HG02973 (cell line): ENCODE results near the gene PRXL2A.

ENCODE experiments used
- ATAC-seq: cut with Tn5 transposase; IDR thresholded peaks from one replicate; pipeline ENCODE4 v1.9.1; 2021; ENCODE audit warnings: moderate library complexity; ENCODE audit not compliant: unreplicated experiment

Gene PRXL2A

DNA sequence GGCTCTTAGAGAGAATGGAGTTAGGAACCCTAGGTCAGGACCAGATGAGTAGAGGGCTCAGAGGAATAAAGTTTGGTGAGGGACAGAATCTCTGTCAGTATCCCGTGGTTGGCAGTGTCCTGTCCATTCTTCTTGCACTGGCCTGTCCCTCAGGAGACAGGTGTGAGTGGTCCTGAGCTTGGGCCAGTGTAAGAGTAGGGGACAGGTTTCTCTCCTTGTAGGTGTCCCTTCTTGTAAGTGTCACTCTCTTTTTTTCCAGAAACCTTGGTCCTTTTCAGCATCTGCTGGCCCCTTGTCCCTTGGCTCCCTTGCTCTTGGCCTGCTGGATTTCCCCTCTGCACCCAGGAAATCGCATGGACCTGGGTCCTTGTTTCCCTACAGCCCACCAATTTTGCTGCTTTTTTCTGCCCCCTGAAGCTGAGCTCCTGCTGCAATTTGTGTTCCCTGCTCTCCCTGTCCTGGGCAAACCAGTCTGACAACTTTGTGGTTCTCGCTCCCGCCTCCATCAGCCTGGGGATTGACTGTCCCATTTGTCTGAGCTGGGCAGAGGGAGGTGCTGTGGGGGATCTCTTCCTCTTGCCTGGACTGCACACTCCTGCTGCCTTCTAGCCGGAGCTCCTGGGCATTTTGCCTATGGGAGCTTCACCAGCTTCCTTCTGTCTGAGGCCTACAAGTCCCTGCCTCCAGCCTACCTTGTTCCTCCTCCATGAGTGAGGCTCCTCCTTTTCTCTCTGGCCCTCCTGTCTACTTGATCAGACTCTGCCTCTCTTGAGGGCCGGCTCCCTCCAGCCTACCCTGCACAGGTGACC is 52.3 kb downstream of the PRXL2A start:
- no peak for ATAC-seq

- ATAC-seq: no peak
Measured at GRCh38 chr10:80461208-80462183, 53.1 kb downstream of the PRXL2A start.

GRCh38 chr10:80462299-80462980 is 54.1 kb downstream of the PRXL2A start:
- no peak for ATAC-seq

DNA sequence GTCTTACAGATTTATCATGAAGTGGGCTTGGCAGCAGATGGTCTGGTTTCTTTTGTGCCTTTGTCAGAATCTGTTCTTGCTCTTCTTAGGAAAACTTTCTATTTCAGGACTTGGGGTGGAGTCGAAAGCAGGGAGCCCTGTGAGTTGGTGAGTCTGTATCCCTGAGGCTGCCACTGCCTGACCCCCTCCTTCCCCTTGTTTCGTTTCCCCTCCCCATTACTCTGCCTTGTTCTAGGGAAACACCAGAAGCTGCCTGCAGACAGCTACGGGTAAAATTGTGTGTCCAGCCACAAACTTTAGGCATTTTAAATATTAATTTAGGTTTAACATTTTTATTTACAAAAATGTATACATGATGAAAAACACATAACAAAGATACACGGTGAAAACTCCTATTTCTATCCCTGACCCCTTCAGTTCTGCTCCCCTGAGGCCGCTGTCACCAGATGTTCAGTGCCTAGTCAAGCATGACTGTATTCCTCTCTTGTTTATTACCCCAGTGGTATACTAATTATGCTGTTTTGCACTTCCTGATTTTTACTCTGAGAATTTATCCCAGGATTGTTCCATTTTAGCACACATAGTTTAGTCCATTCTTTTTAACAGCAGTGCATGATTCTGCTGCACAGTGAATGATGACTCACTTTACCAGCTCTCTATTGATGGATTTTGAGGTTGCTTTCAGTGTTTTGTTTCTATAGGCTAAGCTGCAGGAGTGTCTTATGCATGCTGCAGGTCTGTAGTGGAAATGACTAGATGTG is 54.8 kb downstream of the PRXL2A start:
- ATAC-seq: no peak

DNA sequence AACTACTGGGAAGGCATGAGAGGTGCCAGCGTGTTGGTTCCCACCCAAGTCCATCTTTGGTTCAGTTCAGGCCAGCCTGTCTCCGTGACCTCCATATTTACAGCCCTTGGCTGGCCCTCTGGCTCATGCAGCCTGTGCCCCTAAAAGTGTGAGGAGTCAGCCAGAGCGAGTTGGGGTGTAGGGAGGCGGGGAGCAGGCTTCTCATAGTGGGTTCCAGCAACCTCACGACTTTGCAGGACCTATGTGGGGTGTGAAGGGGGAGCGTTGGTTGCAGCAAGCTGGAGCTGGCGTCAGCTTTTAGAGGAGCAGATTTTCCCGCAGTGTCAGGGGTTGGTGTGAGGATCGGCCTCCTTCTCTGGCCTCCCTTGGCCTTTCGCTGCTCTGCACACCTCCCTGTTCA is 55.5 kb downstream of the PRXL2A start:
- no peak for ATAC-seq

DNA sequence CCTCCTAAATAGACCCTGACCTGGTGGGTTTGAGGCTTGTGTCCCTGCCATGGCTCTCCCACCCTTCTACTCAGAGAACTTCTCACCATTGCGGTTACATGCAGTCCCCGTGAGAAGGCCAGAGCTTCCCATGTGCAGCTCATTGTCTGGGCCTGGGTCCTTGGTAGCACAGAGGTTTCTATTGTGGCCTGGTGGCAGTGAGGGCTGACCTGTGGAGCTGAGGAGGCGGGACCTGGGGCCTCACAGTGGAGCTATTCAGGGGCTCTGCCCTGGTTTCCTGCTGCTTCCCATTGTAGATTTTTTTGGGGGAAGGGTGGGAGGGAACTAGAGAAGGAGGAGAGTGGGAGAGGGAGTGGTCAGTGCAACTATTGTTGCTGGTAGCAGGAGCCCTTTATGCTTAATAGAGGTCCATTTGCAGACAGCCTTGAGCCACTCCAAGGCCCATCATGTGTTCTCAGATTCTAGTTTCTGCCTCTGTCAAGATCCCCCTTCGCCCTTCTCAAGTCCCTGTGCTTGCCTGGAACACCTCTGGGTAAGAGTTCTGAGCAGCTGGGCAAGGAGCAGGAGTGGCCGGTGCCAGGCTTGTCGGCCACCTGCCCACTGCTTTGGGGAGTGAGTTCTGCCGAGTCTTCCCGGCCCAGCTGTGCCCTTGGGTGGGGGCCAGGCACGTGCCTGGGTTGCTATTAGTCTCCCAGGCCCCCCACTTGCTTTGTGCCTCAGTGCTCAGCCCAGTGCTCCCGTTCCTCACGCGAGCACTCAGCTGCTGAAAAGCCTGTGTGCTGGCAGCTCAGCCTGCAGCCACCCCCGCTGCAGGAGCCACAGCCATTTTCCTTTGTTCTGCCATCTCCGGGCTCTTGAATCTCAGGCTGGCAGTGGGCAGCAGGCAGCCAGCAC is 56.5 kb downstream of the PRXL2A start:
- no peak for ATAC-seq

GRCh38 chr10:80465451-80465835 is 57.1 kb downstream of the PRXL2A start:
- no peak for ATAC-seq

DNA sequence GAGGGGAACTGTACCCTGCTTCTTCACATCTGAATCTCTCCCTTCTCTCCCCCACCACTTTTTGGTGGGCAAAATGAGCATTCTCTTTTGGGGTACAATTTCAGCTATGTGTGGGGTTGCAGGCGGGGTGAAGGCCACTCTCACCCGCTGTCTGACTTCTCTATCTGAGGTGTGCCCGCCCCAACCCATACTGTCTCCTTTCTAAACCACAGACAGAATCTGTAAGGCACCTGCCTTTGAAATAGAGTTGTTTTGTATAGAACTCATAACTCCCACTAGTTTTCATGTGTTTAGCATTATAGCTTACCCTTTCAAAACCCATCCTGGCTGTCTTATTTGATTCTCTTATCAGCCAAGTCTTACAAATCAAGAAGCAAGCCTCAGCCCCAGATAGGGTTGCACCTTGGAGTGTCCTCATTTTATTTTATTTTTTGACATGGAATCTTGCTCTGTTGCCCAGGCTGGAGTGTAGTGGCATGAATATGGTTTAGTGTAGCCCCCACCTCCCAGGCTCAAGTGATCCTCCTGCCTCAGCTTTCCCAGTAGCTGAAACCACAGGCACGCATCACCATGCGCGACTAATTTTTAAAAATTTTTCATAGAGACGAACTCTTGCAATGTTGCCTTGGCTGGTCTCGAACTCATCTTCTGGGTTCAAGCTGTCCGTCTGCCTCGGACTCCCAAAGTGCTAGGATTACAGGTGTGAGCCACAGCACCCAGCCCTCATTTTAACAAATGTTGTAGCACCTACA is 57.7 kb downstream of the PRXL2A start:
- ATAC-seq: no peak

GRCh38 chr10:80466724-80467326 is 58.5 kb downstream of the PRXL2A start:
- ATAC-seq: no peak

DNA sequence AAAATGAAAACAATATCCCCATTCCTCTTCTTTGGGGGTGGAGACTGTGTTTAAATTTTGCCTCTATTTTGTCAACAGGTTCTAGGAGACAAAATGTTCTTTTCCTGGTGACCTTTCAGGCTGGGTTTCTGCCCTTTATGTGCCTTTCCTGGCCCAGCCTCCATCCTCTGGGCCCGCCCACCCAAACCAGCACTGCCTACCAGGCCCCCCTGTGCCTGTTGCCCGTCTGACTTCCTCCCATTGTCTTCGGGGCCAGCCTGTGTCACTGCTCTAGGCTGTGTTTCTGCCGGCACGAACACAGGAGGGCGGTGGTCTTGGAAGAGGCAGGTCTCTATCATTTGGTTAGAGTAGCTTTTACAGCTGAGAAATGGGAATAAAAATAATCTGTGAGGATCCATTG is 59.7 kb downstream of the PRXL2A start:
- ATAC-seq: no peak

GRCh38 chr10:80468806-80469421 is 60.6 kb downstream of the PRXL2A start:
- ATAC-seq: no peak

- no peak for ATAC-seq
Measured at GRCh38 chr10:80470266-80470665, 61.9 kb downstream of the PRXL2A start.

GRCh38 chr10:80471001-80471400 is 62.6 kb downstream of the PRXL2A start:
- ATAC-seq: no peak

DNA sequence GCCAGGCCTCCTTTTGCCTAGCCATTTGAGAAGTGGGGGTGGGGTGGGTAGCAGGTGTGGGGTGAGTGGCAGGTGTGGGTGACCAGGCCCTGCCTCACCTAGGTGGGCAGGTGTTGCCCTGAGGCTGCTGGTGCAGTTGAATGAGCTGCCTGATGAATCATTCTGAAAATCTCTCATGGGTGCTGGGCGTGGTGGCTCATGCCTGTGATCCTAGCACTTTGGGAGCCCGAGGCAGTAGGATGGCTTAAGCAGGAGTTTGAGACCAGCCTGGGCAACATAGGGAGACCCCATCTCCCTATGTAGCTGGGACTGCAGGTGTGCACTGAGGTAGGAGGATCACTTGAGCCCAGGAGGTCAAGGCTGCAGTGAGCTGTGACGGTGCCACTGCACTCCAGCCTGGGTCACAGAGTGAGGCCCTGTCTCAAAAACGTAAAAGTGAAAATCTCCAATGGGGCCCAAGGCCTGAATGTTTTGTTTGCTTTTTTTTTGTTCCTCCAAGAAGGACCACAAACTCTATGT is 63.4 kb downstream of the PRXL2A start:
- peak; percentile 47 for ATAC-seq

DNA sequence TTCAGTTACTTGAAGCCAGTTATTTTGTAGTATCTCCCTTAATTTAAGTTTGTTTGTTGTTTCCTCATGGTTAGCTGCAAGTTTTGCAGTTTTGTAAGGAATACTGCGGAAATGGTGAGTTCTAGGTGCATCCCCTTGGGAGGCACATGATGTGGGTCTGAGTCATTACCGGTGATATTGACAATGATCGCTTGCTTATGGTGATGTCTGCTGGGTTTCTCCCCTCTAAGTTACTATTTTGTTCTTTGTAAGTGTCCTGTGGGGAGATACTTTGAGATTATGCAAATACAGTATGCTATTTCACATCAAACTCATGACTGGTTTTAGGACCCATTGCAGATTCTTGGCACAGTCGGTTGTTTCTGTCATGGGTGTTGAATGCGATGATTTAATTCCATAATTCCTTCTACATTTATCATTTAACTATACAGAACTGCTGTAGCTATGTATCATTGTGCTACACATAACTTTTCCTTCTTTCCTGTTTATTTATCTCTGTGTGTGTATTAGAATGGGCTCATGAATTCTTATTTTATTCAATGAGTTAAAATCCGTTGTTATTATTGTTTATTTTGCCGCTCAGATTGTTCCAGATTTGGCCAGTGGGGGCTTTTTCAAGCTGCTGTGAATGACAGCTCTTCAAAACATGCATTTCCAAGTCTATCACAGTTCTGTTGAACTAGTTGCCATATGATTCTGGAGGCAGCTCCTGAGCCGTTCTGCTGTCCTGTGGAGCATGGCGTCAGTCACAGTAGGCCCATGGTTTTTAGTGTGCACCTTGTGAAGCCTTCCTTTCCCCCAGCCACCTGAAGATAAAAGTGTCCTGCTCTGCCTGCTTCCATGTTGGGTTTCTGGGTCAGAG is 64.1 kb downstream of the PRXL2A start:
- peak; percentile 92 for ATAC-seq

- no peak for ATAC-seq
Measured at GRCh38 chr10:80473096-80473657, 64.8 kb downstream of the PRXL2A start.
